GM12875 (cell line): ENCODE data around the gene ANXA9.

Experiments used
- H3K4me3 ChIP-seq: one replicate; pipeline ENCODE4 v1.5.1; 2011; ENCODE audit warnings: low read depth, low read length, control low read depth
- TF ChIP-seq, protein P1 (sequence below): IDR thresholded peaks from 2 replicates; pipeline ENCODE4 v1.5.1; 2011; ENCODE audit warnings: low read depth, mild to moderate bottlenecking, control low read depth, inconsistent platforms, low read length, moderate library complexity, borderline replicate concordance; ENCODE audit not compliant: insufficient read depth

Gene ANXA9

GRCh38 chr1:151009674-151010345, 27.7 kb downstream of the ANXA9 start:
- TF ChIP-seq, protein P1, sequence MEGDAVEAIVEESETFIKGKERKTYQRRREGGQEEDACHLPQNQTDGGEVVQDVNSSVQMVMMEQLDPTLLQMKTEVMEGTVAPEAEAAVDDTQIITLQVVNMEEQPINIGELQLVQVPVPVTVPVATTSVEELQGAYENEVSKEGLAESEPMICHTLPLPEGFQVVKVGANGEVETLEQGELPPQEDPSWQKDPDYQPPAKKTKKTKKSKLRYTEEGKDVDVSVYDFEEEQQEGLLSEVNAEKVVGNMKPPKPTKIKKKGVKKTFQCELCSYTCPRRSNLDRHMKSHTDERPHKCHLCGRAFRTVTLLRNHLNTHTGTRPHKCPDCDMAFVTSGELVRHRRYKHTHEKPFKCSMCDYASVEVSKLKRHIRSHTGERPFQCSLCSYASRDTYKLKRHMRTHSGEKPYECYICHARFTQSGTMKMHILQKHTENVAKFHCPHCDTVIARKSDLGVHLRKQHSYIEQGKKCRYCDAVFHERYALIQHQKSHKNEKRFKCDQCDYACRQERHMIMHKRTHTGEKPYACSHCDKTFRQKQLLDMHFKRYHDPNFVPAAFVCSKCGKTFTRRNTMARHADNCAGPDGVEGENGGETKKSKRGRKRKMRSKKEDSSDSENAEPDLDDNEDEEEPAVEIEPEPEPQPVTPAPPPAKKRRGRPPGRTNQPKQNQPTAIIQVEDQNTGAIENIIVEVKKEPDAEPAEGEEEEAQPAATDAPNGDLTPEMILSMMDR: no peak
- no peak overlapping the region for H3K4me3 ChIP-seq

- TF ChIP-seq, protein P1: no peak
These were observed 28.2 kb downstream of the ANXA9 start for GRCh38 chr1:151010346-151010726.

GRCh38 chr1:151011154-151011850, 29.2 kb downstream of the ANXA9 start:
- no peak overlapping the region for H3K4me3 ChIP-seq
- TF ChIP-seq, protein P1: no peak

More at GRCh38 chr1:151010346-151010726, 28.2 kb downstream of the ANXA9 start:
- no peak overlapping the region for H3K4me3 ChIP-seq

GRCh38 chr1:151012684-151013471, 30.8 kb downstream of the ANXA9 start:
- no peak overlapping the region for H3K4me3 ChIP-seq
- TF ChIP-seq, protein P1: no peak

- no peak overlapping the region for H3K4me3 ChIP-seq
- TF ChIP-seq, protein P1: no peak
These were observed 31.4 kb downstream of the ANXA9 start for GRCh38 chr1:151013518-151013917.

- no peak overlapping the region for H3K4me3 ChIP-seq
- TF ChIP-seq, protein P1: peak; percentile 85
These were observed 42.6 kb downstream of the ANXA9 start for GRCh38 chr1:151024540-151025146.
